ENCODE data around the gene SKIL. TPM values are rescaled to one million over a fixed set of nuclear protein-coding genes. Genes with fewer than 3 reads are reported as not detected.

Gene SKIL
- total RNA-seq, 1 experiment from 2014 or later: 15.1 TPM

- H3K9ac ChIP-seq (ENCODE audit: low read length): no peak overlapping the region
- H4K20me1 ChIP-seq (ENCODE audit: insufficient read depth): no peaks in the 10 kb centered on the region
- ChIA-PET POLR2A (no interaction called here), CTCF (no interaction called here), RAD21 (ENCODE audit: low non-redundant PET in 1 of 2, low total read pairs in 2 of 2, uncharacterized antibody in 2 of 2, unreplicated experiment in 2 of 2) (no interaction called here)
- H3K9me3 ChIP-seq (ENCODE audit: control insufficient read depth in 1 of 2, insufficient read depth in 1 of 2, low read depth in 1 of 2, low read length in 2 of 2): no peaks in the 10 kb centered on the region
- no peak overlapping the region for H3K27ac ChIP-seq (ENCODE audit: low read depth, low read length)
- H3K4me1 ChIP-seq (ENCODE audit: control insufficient read depth in 1 of 2, insufficient read depth in 2 of 2, low read length in 2 of 2): peaks cover 11 to 29% of the 10 kb centered on the region in 2 experiments
- no peak overlapping the region for H2AFZ ChIP-seq (ENCODE audit: low read depth, low read length, poor library complexity, severe bottlenecking)
- intact Hi-C loops (cut with micrococcal nuclease): no loop called here
- no peaks in the 10 kb centered on the region for H3K79me2 ChIP-seq (ENCODE audit: insufficient read depth, low read length)
- no peak overlapping the region for H3K4me3 ChIP-seq (replicated peaks in 1 of 2; ENCODE audit: low read depth in 1 of 2, low read length in 2 of 2)
- ATAC-seq (no peak), DNase-seq (ENCODE audit: low read depth, low spot score) (no peak)
- H3K36me3 ChIP-seq (ENCODE audit: control insufficient read depth in 1 of 2, insufficient read depth in 2 of 2, low read length in 2 of 2): no peaks in the 10 kb centered on the region
- no peaks in the 10 kb centered on the region for H3K9me2 ChIP-seq (ENCODE audit: insufficient read depth)
- no peak overlapping the region for H3K4me2 ChIP-seq (ENCODE audit: low read length)
- BruUV-seq (replicated peaks): no TSS peak
- no peak for TF ChIP-seq CEBPB (IDR thresholded peaks at IDR 0.05; ENCODE audit: low read depth)
- no peak for TF ChIP-seq ZFX (IDR thresholded peaks at IDR 0.05)
- no peak for TF ChIP-seq REST (IDR thresholded peaks at IDR 0.05; ENCODE audit: low read depth)
- TF ChIP-seq EGR1 (IDR thresholded peaks at IDR 0.05; ENCODE audit: low read depth): no peak
- TF ChIP-seq MAX (IDR thresholded peaks at IDR 0.05): no peak
- no peak for TF ChIP-seq SP1 (IDR thresholded peaks at IDR 0.05; ENCODE audit: low read depth)
- no peak for TF ChIP-seq SIN3A (IDR thresholded peaks at IDR 0.05; ENCODE audit: low read depth)
- no peak for TF ChIP-seq ZBTB33 (IDR thresholded peaks at IDR 0.05; ENCODE audit: extremely low read depth, insufficient replicate concordance, low read length)
- no peaks in the 10 kb centered on the region for H3K27me3 ChIP-seq (ENCODE audit: insufficient read depth, low read length)
These were observed 3.0 kb downstream of the SKIL start for GRCh38 chr3:170360466-170360865.
